ENCODE data around the gene COL23A1.

Gene COL23A1

DNA sequence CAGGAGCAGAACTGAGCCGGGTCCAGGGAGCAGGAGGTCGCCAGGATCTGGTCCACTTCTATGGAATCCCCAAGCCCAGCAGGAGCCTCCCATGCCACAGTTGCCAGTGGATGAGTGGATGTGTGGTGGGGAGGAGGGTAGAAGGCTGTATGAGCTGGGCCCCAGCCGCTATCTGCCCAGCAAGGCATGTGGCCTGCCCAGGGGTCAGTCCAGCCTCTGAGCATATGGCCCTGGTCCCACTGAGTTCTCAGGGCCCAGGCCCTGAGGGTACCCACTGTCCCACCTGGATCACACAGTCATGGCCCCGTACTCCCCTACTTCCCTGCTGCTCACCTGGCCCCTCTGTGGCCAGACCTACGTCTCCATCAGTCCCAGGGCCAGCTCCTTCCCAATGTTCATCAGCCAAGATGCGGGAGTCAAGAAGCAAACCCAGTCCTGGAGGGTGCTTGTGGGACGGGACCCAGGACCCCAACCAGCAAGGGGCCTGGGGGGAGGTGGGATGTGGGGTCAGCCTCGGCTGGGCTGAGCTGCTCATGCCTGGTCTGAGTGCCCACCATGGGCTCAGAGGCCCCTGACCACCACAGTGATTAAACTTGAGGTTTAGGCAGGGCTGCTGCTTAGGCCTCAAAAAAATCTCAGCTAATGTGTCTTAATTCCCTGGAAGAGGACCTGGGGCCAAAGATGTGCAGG, 152.7 kb downstream of the COL23A1 start:
- no peak for DNase-seq (ENCODE audit: low read depth)
- no peak overlapping the region for H3K4me3 ChIP-seq (ENCODE audit: low read depth, low read length)
- TF ChIP-seq, protein P1, sequence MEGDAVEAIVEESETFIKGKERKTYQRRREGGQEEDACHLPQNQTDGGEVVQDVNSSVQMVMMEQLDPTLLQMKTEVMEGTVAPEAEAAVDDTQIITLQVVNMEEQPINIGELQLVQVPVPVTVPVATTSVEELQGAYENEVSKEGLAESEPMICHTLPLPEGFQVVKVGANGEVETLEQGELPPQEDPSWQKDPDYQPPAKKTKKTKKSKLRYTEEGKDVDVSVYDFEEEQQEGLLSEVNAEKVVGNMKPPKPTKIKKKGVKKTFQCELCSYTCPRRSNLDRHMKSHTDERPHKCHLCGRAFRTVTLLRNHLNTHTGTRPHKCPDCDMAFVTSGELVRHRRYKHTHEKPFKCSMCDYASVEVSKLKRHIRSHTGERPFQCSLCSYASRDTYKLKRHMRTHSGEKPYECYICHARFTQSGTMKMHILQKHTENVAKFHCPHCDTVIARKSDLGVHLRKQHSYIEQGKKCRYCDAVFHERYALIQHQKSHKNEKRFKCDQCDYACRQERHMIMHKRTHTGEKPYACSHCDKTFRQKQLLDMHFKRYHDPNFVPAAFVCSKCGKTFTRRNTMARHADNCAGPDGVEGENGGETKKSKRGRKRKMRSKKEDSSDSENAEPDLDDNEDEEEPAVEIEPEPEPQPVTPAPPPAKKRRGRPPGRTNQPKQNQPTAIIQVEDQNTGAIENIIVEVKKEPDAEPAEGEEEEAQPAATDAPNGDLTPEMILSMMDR (IDR thresholded peaks at IDR 0.05; ENCODE audit: low read depth, low read length, missing control alignments): no peak

DNA sequence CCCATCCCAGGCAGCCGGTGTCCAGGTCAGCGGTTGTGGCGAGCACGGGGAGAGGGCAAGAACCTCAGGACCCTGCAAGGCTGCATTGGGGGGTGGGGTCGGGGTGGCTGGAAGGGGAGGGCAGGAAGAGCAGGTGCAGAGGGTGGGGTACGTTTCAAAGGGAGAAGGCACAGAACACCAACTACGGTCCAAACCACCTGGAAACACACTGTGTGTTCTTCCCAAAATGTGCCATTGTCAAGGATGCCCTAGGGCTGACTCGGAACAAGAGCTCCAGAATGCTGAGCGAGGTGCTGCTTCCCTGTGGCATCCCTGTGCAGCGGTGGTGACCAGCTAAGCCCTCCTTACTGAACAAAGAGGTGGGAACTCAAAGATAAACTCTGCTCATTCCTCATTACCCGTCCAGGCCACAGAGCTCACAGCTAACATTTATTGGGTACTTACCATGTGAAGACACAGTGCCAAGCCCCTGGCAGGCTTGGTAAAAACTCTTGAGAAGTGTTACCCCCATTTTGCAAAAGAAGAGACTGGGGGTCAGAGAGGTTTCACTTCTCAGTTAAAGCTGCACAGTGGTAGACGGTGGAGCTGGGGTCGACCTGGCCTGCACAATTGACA, 153.8 kb downstream of the COL23A1 start:
- no peak overlapping the region for H3K4me3 ChIP-seq (ENCODE audit: low read depth, low read length)
- TF ChIP-seq, protein P1 (IDR thresholded peaks at IDR 0.05; ENCODE audit: low read depth, low read length, missing control alignments): no peak

DNA sequence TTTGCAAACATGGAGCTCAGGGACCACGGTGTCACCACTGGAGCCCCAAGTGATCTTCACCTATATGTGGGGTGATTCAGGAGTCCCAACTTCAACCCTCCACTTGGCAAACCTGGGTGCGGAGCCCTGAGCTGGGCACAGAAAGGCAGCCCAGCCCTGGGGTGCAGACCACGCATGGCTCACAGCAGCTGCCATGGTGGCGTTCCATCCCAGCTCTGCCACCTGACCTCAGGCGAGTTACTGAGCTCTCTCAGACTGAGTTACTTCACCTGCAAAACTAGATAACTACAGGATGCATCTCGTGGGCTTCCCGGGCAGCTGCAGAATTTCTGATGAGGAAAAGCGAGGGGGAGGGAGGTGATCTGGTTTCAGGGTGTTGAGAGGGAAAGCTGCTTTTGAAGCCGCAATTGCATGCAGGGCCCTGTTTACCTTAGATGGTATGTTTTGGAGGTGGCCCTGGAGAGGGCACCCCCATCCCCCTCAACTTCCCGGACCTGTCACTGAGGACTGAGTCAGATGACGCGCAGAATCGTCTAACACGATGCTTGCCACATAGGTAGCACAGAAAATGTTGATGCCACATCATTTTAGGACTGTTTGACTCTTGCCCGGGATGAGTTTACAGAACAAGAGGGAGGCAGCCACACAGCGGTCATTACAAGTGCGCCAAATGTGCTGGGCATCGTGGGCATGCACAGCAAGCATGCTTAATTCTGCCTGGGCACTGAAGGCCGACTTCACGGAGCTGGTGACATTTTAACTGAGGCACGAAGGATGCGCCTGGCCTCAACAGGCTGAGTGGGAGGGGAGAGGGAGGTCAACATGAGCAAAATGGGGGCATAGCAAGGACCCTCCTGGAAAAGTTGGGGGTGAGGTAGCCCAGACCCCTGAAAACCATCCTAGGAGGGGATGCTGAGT, 154.6 kb downstream of the COL23A1 start:
- TF ChIP-seq, protein P1 (IDR thresholded peaks at IDR 0.05; ENCODE audit: low read depth, low read length, missing control alignments): no peak
- DNase-seq (ENCODE audit: low read depth): no peak
- no peak overlapping the region for H3K4me3 ChIP-seq (ENCODE audit: low read depth, low read length)

More for the DNA sequence above, 153.8 kb downstream of the COL23A1 start:
- DNase-seq (ENCODE audit: low read depth): no peak

DNA sequence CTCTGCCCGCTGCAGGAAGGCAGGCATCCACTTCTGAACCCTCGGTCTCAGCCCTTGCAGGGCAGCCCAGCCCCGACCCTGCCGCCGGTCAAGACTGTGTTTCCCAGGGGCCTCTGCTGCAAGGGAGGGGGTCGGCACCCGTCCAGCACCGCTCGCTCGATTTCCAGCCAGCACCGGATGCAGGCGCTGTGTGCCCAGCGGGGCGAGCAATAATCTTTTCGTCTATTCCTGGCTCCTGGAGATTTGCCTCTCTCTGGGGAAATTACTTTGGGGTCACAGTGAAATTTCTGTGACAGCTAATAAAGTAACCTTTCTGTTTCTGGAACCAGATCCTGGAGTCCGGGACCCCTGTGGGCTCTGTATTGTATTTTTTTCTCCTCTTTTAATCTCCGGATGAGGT, 155.3 kb downstream of the COL23A1 start:
- H3K4me3 ChIP-seq (ENCODE audit: low read depth, low read length): no peak overlapping the region
- no peak for DNase-seq (ENCODE audit: low read depth)
- TF ChIP-seq, protein P1 (IDR thresholded peaks at IDR 0.05; ENCODE audit: low read depth, low read length, missing control alignments): no peak

DNA sequence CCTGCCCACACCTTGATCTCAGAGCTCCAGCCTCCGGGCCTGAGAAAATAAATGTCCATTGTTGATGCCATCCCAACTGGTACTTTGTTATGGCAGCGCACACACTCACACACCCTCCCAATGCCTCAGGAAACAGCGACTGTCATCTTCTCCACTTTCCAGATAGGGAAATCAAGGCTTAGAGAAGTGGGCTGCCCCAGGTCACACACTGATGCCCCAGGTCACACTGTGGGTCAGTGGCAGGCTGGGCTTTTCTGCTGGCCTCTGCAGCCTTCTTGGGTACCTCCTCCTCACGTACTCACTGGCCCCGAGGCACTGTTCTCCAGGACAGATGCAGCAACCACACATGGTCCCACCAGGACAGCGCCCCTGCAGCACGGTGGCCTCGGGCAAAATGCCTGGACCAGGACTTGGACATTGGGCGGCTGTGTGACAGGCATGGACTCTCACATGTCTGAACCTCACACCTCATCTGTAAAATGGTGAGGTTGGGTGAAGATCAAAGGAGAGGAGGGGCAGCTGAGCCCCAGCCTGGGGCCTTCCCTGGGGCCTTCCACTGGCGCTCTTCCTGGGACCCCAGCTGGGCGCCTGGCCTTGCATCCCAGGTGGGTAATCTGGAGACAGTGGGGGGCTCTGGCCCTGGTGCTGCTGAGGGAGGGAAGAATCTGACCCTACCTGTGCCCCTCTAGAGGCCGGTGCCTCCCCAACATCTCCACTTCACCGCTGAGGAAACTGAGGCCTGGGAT, 156.0 kb downstream of the COL23A1 start:
- no peak for DNase-seq (ENCODE audit: low read depth)
- TF ChIP-seq, protein P1 (IDR thresholded peaks at IDR 0.05; ENCODE audit: low read depth, low read length, missing control alignments): no peak
- no peak overlapping the region for H3K4me3 ChIP-seq (ENCODE audit: low read depth, low read length)

DNA sequence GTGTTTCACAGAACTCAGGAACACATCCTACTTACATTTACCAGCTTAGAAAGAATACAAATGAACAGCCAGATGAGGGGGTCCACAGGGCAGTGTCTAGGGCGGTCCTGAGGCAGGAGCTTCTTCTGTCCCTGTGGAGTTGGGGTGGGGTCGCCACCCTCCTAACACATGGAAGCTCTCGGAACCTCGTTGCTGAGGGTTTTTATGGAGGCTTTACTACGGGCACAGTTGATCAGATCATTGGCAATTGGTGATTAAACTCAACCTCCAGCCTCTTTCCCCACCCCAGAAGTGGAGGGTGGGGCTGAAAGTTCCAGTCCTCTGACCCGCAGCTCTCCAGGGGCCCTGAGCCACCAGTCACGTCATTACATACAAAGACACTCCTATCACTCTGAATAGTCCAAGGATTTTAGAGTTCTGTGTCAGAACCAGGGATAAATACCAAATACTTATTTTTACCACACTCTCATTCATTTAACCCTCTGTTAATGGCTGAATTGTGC, 156.9 kb downstream of the COL23A1 start:
- TF ChIP-seq, protein P1 (IDR thresholded peaks at IDR 0.05; ENCODE audit: low read depth, low read length, missing control alignments): no peak
- no peak for DNase-seq (ENCODE audit: low read depth)
- no peak overlapping the region for H3K4me3 ChIP-seq (ENCODE audit: low read depth, low read length)
